Astrocyte (in vitro differentiated cells and primary cell): ENCODE data around the gene DHCR7.

Source experiments
- CTCF ChIP-seq: IDR thresholded peaks from 2 replicates; pipeline ENCODE4 v1.5.1; 2011; ENCODE audit warnings: low read depth, mild to moderate bottlenecking, inconsistent platforms, low read length, moderate library complexity; ENCODE audit not compliant: insufficient read depth
- EZH2 ChIP-seq: IDR thresholded peaks from 2 replicates; pipeline ENCODE4 v1.6.1; 2012; ENCODE audit warnings: mild to moderate bottlenecking, low read length, inconsistent platforms; ENCODE audit not compliant: insufficient read depth

- TF ChIP-seq CTCF (no peak), EZH2 (no peak)
Observed at GRCh38 chr11:71483692-71484091, 35.5 kb upstream of the DHCR7 start.
